PC-9 (cell line): Measurements from ENCODE around the gene TEC.

ENCODE experiments used
- CTCF ChIP-seq: fragments of 200-600 bp; sonication (generic); conservative IDR thresholded peaks from 2 replicates; pipeline ENCODE4 v1.6.1; 2017; ENCODE audit warnings: mixed run types, antibody characterized with exemption, mild to moderate bottlenecking, moderate library complexity
- EZH2 ChIP-seq: fragments of 200-600 bp; sonication (generic); IDR thresholded peaks from 2 replicates; pipeline ENCODE4 v1.8.0; 2017; ENCODE audit warnings: antibody characterized with exemption, low read depth

- no peak for TF ChIP-seq CTCF
- TF ChIP-seq EZH2, result no peak
Observed at GRCh38 chr4:48295116-48295515, 25.5 kb upstream of the TEC start.
